ENCODE results near the gene RC3H2. TPM values are rescaled to one million over a fixed set of nuclear protein-coding genes. Genes with fewer than 3 reads are reported as not detected.

The RC3H2 gene
- total and polyA plus RNA-seq, 2 donors (not counting 3 experiments of a cell fraction or from before 2014, with no cell fraction given) = 25.3 to 63.0 TPM

DNA sequence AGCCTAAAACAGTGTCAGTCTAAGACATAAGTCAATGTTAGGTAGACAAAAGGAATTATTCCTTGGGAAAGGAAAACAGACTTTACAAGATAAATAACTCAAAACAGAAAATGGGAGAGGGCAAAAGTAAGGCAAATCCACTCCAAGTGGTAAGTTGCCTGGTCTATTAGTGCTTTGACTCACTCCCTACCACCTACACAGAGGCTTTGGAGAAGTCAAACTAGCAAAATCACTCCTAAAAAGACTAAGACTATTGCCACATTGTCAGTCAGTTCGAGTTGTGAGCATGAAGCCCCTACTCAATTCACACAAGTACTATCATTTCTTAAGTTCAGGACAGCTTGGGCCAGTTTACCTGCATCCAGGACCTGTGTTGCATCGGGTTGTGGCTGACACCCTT, 13.2 kb upstream of the RC3H2 start:
- ChIA-PET POLR2A (no interaction called here), CTCF (no interaction called here)
- DNase-seq (ENCODE audit: low read depth, low spot score) (no peak), FAIRE-seq (no peak)
- no peaks in the 10 kb centered on the region for H4K20me1 ChIP-seq (replicated peaks; ENCODE audit: control insufficient read depth, extremely low read depth, insufficient read depth, low read length)
- H3K79me2 ChIP-seq (ENCODE audit: control insufficient read depth, insufficient read depth, low read length) = peaks cover 2% of the 10 kb centered on the region
- H3K4me1 ChIP-seq (ENCODE audit: control insufficient read depth, extremely low read depth, insufficient read depth, low read length) = peaks cover 4% of the 10 kb centered on the region
- intact Hi-C loops (cut with micrococcal nuclease) (no loop called here), dilution Hi-C loops (cut with MboI; ENCODE audit: extremely low pct_ligation_motif_present, low sequenced_read_pairs) (no loop called here)
- TF ChIP-seq, protein P1, sequence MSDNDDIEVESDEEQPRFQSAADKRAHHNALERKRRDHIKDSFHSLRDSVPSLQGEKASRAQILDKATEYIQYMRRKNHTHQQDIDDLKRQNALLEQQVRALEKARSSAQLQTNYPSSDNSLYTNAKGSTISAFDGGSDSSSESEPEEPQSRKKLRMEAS (IDR thresholded peaks at IDR 0.05; ENCODE audit: insufficient read depth, insufficient read length) = no peak
- TF ChIP-seq POLR2AphosphoS5 (IDR thresholded peaks at IDR 0.05; ENCODE audit: insufficient read depth, low read depth, low read length) (no peak), JUN (IDR thresholded peaks at IDR 0.05; ENCODE audit: borderline replicate concordance, insufficient read depth, insufficient read length, low read depth) (no peak), FOS (IDR thresholded peaks at IDR 0.05; ENCODE audit: borderline replicate concordance, insufficient read depth, low read length) (no peak), EZH2 (IDR thresholded peaks at IDR 0.05; ENCODE audit: borderline replicate concordance, low read depth, low read length, severe bottlenecking) (no peak), POLR2A (IDR thresholded peaks at IDR 0.05; ENCODE audit: low read depth, low read length) (no peak), GATA2 (IDR thresholded peaks at IDR 0.05; ENCODE audit: insufficient read depth, insufficient read length, low read depth, low read length) (no peak), MYC (IDR thresholded peaks at IDR 0.05; ENCODE audit: low read depth, low read length) (no peak)
- TF ChIP-seq, protein P2, sequence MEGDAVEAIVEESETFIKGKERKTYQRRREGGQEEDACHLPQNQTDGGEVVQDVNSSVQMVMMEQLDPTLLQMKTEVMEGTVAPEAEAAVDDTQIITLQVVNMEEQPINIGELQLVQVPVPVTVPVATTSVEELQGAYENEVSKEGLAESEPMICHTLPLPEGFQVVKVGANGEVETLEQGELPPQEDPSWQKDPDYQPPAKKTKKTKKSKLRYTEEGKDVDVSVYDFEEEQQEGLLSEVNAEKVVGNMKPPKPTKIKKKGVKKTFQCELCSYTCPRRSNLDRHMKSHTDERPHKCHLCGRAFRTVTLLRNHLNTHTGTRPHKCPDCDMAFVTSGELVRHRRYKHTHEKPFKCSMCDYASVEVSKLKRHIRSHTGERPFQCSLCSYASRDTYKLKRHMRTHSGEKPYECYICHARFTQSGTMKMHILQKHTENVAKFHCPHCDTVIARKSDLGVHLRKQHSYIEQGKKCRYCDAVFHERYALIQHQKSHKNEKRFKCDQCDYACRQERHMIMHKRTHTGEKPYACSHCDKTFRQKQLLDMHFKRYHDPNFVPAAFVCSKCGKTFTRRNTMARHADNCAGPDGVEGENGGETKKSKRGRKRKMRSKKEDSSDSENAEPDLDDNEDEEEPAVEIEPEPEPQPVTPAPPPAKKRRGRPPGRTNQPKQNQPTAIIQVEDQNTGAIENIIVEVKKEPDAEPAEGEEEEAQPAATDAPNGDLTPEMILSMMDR (IDR thresholded peaks at IDR 0.05; ENCODE audit: extremely low read depth in 1 of 2, insufficient read depth in 1 of 2, low read depth in 1 of 2, low read length in 2 of 2) = no peak
- H3K27me3 ChIP-seq (ENCODE audit: control insufficient read depth in 2 of 2, insufficient read depth in 2 of 2, low read length in 2 of 2) = no peaks in the 10 kb centered on the region
- no peaks in the 10 kb centered on the region for H3K9me3 ChIP-seq (replicated peaks; ENCODE audit: control insufficient read depth, insufficient read depth, low read length)
- no peak overlapping the region for H3K9ac ChIP-seq (replicated peaks; ENCODE audit: extremely low read depth, insufficient read depth, low read length)
- no peak overlapping the region for H3K27ac ChIP-seq (ENCODE audit: insufficient read depth, low read depth, low read length)
- BruUV-seq (replicated peaks) = no TSS peak
- H3K9me1 ChIP-seq (replicated peaks; ENCODE audit: control insufficient read depth, extremely low read depth, insufficient read depth, low read length) = no peaks in the 10 kb centered on the region
- H3K4me3 ChIP-seq (replicated peaks in 1 of 3; ENCODE audit: insufficient read depth in 1 of 3, low read depth in 1 of 3, low read length in 3 of 3) = no peak overlapping the region
- H2AFZ ChIP-seq (ENCODE audit: low read depth, low read length) = no peak overlapping the region
- no peak overlapping the region for H3K4me2 ChIP-seq (ENCODE audit: insufficient read depth, low read length)
- peaks cover 0 to 5% of the 10 kb centered on the region in 2 experiments for H3K36me3 ChIP-seq (ENCODE audit: control insufficient read depth in 2 of 2, extremely low read depth in 1 of 2, insufficient read depth in 2 of 2, low read length in 2 of 2)

Measured in endothelial cell of umbilical vein (primary cell).